GM21529 (cell line): ENCODE data around the gene FASTK.

Source experiments
- ATAC-seq: cut with Tn5 transposase; IDR thresholded peaks from one replicate; pipeline ENCODE4 v1.9.1; 2021; ENCODE audit not compliant: unreplicated experiment

The FASTK gene

GRCh38 chr7:151083071-151083823 is 2.6 kb upstream of the FASTK start, which contains the start of gene TMUB1:
TSS of gene TMUB1 (minus strand) at chr7:151083493. CDS start at chr7:151082563, 930 bp downstream.
- ATAC-seq: peak; percentile 51

GRCh38 chr7:151082141-151083070 is 1.8 kb upstream of the FASTK start:
- ATAC-seq: no peak

- ATAC-seq: no peak
These were observed 827 bp upstream of the FASTK start for GRCh38 chr7:151081170-151082101.

GRCh38 chr7:151080067-151080521 is 515 bp downstream of the FASTK start:
- ATAC-seq: no peak

GRCh38 chr7:151079199-151079910 is 1.3 kb downstream of the FASTK start:
- ATAC-seq: no peak

GRCh38 chr7:151078233-151079040 is 2.2 kb downstream of the FASTK start:
- ATAC-seq: no peak

GRCh38 chr7:151077705-151078232 is 2.8 kb downstream of the FASTK start:
- ATAC-seq: no peak

GRCh38 chr7:151076863-151077704 is 3.5 kb downstream of the FASTK start:
- ATAC-seq: no peak

- ATAC-seq: no peak
These were observed 4.6 kb downstream of the FASTK start for GRCh38 chr7:151075978-151076426.

GRCh38 chr7:151075662-151075971 is 5.0 kb downstream of the FASTK start:
- no peak for ATAC-seq

- ATAC-seq: no peak
These were observed 5.6 kb downstream of the FASTK start for GRCh38 chr7:151074817-151075661.

- no peak for ATAC-seq
These were observed 6.6 kb downstream of the FASTK start for GRCh38 chr7:151073990-151074389.

GRCh38 chr7:151071032-151071866 is 9.4 kb downstream of the FASTK start:
- no peak for ATAC-seq

- no peak for ATAC-seq
These were observed 10.0 kb downstream of the FASTK start for GRCh38 chr7:151070574-151070960.

- no peak for ATAC-seq
These were observed 10.6 kb downstream of the FASTK start for GRCh38 chr7:151069841-151070573.
